Measurements from ENCODE around the gene PLPP1. TPM values are rescaled to one million over a fixed set of nuclear protein-coding genes. Genes with fewer than 3 reads are reported as not detected.
"Not testable (repeated sequence)": the region's sequence is repeated elsewhere in the genome, so short reads cannot be mapped to it uniquely, and the experiment has no call there.

The PLPP1 gene
- total and polyA plus RNA-seq, 3 donors from 2014 or later = 64.7 to 111 (median 66.7) TPM

DNA sequence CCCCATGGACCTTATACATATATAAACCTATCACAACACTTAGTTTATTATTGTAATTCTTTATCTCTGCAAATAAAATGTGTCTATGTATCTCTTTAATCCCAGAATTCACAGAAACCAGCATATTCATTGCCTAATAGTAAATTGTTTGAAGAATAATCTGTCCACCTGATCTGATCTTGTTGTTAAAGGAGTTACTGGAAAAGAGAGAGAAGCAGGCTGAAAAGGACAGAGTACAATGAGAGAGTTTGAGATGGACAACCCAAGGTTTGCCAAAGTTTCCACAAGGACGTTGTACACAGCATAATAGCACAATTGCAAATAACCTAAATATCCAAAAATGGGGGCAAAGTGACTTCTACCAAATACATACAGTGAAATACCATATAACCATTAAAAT lies 23.8 kb downstream of the PLPP1 start:
- H3K36me3 ChIP-seq (ENCODE audit: low read depth, missing control alignments) = no peaks in the 10 kb centered on the region
- DNase-seq = no peak
- intact Hi-C loops (cut with DNase I; ENCODE audit: low total_unique reads) = no loop called here
- WGBS, 2 donors = 32 to 38% methylated on average over 1 of the region's 1 CpG
- H3K9me3 ChIP-seq = no peaks in the 10 kb centered on the region
- H3K4me1 ChIP-seq = peaks cover 16% of the 10 kb centered on the region
- H3K4me3 ChIP-seq = no peak overlapping the region
- TF ChIP-seq, protein P1, sequence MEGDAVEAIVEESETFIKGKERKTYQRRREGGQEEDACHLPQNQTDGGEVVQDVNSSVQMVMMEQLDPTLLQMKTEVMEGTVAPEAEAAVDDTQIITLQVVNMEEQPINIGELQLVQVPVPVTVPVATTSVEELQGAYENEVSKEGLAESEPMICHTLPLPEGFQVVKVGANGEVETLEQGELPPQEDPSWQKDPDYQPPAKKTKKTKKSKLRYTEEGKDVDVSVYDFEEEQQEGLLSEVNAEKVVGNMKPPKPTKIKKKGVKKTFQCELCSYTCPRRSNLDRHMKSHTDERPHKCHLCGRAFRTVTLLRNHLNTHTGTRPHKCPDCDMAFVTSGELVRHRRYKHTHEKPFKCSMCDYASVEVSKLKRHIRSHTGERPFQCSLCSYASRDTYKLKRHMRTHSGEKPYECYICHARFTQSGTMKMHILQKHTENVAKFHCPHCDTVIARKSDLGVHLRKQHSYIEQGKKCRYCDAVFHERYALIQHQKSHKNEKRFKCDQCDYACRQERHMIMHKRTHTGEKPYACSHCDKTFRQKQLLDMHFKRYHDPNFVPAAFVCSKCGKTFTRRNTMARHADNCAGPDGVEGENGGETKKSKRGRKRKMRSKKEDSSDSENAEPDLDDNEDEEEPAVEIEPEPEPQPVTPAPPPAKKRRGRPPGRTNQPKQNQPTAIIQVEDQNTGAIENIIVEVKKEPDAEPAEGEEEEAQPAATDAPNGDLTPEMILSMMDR (IDR thresholded peaks at IDR 0.05) = no peak
- no peak for TF ChIP-seq POLR2A (IDR thresholded peaks at IDR 0.05)
- H3K27me3 ChIP-seq = no peaks in the 10 kb centered on the region
- no peak overlapping the region for H3K27ac ChIP-seq

GRCh38 chr5:55510523-55510880 lies 24.3 kb downstream of the PLPP1 start:
- H3K27ac ChIP-seq = no peak overlapping the region
- no peaks in the 10 kb centered on the region for H3K27me3 ChIP-seq
- no peak for DNase-seq
- peaks cover 16% of the 10 kb centered on the region for H3K4me1 ChIP-seq
- H3K36me3 ChIP-seq (ENCODE audit: low read depth, missing control alignments) = no peaks in the 10 kb centered on the region
- H3K4me3 ChIP-seq = no peak overlapping the region
- intact Hi-C loops (cut with DNase I; ENCODE audit: low total_unique reads) = no loop called here
- no peaks in the 10 kb centered on the region for H3K9me3 ChIP-seq
- TF ChIP-seq POLR2A (IDR thresholded peaks at IDR 0.05) = no peak
- TF ChIP-seq, protein P1 (IDR thresholded peaks at IDR 0.05) = no peak

DNA sequence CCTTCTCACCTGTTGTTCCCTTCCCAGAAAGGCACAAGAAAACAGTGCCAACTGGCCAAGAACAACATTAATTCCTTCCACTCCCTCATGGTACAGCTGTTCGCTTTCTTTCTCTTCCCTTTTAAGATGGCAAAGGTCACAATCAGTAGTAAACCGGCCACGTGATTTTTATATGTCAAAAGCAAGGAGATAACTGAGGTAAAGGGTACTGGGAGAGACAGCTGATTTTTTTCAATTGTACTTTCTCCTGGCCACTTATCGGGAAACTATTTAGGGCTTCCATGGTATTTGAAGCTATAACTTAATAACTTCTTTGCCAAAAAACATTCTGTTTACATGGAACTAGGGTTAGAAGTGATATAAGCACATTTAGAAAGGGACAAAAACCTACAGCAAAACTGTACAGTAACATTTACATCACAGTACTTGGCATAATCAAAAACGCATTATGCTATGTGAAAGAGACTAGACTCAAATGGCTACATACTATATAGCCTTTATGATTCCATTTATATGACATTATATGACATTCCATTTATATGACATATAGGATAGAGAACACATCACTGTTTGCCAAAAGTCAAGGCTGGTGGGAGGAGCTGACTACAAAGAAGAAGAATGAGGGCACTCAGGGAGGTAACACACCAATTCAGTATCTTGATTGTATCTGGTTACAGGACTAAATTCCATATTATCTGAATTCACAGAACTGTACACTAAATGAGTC lies 24.8 kb downstream of the PLPP1 start:
- Histone ChIP-seq H3K4me1 (peaks cover 16% of the 10 kb centered on the region), H3K4me3 (no peak overlapping the region), H3K27me3 (no peaks in the 10 kb centered on the region), H3K36me3 (ENCODE audit: low read depth, missing control alignments) (no peaks in the 10 kb centered on the region), H3K9me3 (no peaks in the 10 kb centered on the region), H3K27ac (no peak overlapping the region)
- no peak for DNase-seq
- 51 to 57% methylated on average over 5 of the region's 5 CpGs for WGBS, 2 donors
- intact Hi-C loops (cut with DNase I; ENCODE audit: low total_unique reads) = no loop called here
- no peak for TF ChIP-seq POLR2A (IDR thresholded peaks at IDR 0.05)
- TF ChIP-seq, protein P1 (IDR thresholded peaks at IDR 0.05) = no peak

GRCh38 chr5:55509097-55509496 lies 25.7 kb downstream of the PLPP1 start:
- H3K27me3 ChIP-seq = no peaks in the 10 kb centered on the region
- no peaks in the 10 kb centered on the region for H3K36me3 ChIP-seq (ENCODE audit: low read depth, missing control alignments)
- peaks cover 16% of the 10 kb centered on the region for H3K4me1 ChIP-seq
- no peak overlapping the region for H3K27ac ChIP-seq
- TF ChIP-seq POLR2A (IDR thresholded peaks at IDR 0.05) = no peak
- TF ChIP-seq, protein P1 (IDR thresholded peaks at IDR 0.05) = no peak
- WGBS, 2 donors = 81 to 89% methylated on average over 1 of the region's 1 CpG
- DNase-seq = no peak
- intact Hi-C loops (cut with DNase I; ENCODE audit: low total_unique reads) = no loop called here
- H3K9me3 ChIP-seq = no peaks in the 10 kb centered on the region
- no peak overlapping the region for H3K4me3 ChIP-seq

DNA sequence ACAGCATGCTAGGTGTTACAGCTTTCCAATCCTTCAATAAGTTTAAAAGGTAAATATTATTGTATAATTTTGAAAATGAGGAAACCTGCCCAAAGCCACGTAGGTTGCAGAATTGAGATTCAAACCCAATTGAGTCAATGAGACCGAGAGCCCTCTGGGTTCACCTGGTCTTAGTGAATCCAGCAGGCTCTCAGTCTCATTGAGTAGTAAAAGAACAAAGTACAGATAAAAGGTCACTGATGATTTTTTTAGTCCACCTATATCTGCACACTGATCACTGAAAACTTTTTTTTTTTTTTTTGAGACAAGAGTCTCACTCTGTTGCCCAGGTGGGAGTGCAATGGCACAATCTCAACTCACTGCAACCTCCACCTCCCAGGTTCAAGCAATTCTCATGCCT lies 27.2 kb downstream of the PLPP1 start:
- Histone ChIP-seq H3K36me3 (ENCODE audit: low read depth, missing control alignments) (no peaks in the 10 kb centered on the region), H3K27ac (no peak overlapping the region), H3K27me3 (no peaks in the 10 kb centered on the region), H3K4me3 (no peak overlapping the region), H3K4me1 (peaks cover 16% of the 10 kb centered on the region), H3K9me3 (no peaks in the 10 kb centered on the region)
- intact Hi-C loops (cut with DNase I; ENCODE audit: low total_unique reads) = no loop called here
- DNase-seq = no peak
- WGBS, 2 donors = 93 to 97% methylated on average over 2 of the region's 2 CpGs
- TF ChIP-seq POLR2A (IDR thresholded peaks at IDR 0.05) = no peak
- TF ChIP-seq, protein P1 (IDR thresholded peaks at IDR 0.05) = no peak

DNA sequence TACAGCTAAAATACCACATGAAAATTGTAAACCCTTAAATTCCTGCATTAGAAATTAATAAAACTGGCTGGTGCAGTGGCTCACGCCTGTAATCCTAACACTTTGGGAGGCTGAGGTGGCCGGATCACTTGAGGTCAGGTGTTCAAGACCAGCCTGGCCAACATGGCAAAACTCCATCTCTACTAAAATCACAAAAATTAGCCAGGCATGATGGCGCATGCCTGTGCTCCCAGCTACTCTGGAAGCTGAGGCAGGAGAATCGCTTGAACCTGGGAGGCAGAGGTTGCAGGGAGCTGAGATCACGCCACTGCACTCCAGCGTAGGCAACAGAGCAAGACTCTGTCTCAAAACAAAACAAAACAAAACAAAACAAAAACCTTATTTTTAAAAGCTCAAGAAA lies 29.1 kb downstream of the PLPP1 start:
- H3K36me3 ChIP-seq (ENCODE audit: low read depth, missing control alignments); H3K27me3 ChIP-seq; intact Hi-C loops (cut with DNase I; ENCODE audit: low total_unique reads); DNase-seq; H3K4me3 ChIP-seq; H3K27ac ChIP-seq; H3K9me3 ChIP-seq: not testable (repeated sequence)
- peaks cover 16% of the 10 kb centered on the region for H3K4me1 ChIP-seq
- whole genome bisulfite sequencing, 2 donors = 79 to 94% methylated on average over 6 of the region's 6 CpGs

DNA sequence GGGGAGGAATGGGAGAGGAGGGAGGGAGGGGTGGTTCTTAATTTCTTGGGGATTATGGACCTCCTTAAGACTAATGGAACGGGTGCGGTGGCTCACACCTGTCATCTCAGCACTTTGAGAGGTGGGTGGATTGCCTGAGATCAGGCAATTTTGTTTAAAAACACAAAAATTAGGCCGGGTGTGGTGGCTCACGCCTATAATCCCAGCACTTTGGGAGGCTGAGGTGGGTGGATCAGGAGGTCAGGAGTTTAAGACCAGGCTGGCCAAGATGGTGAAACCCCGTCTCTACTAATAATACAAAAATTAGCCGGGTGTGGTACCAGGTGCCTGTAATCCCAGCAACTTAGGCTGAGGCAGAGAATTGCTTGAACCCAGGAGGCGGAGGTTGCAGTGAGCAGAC lies 30.8 kb downstream of the PLPP1 start:
- intact Hi-C loops (cut with DNase I; ENCODE audit: low total_unique reads); H3K27me3 ChIP-seq; H3K4me3 ChIP-seq; H3K36me3 ChIP-seq (ENCODE audit: low read depth, missing control alignments); H3K4me1 ChIP-seq; H3K9me3 ChIP-seq; DNase-seq; H3K27ac ChIP-seq: not testable (repeated sequence)
- WGBS, 2 donors = 89 to 94% methylated on average over 7 of the region's 7 CpGs

Data from testis (tissue), 3 donors.